HEK293T (cell line): Measurements from ENCODE around the gene ACTRT2.

Experiments used
- CTCF ChIA-PET: fragments of 350-600 bp; formaldehyde crosslinking; extraction: SDS; loops from one replicate; lab custom pipeline; 2021; ENCODE audit warnings: antibody characterized with exemption, inconsistent platforms; lab: Yijun Ruan, JAX
- POLR2A ChIA-PET: fragments of 350-600 bp; formaldehyde crosslinking; extraction: SDS; loops from one replicate; lab custom pipeline; 2020; ENCODE audit warnings: antibody characterized with exemption, inconsistent platforms; lab: Yijun Ruan, JAX
- DNase-seq: peaks from one replicate; pipeline ENCODE4 v3.0.0; 2012; ENCODE audit warnings: mixed read lengths; ENCODE audit errors: extremely low spot score
- ARNT ChIP-seq: fragments of 450-650 bp; IDR thresholded peaks from 2 replicates; pipeline ENCODE4 v1.6.1; 2017; ENCODE audit warnings: mild to moderate bottlenecking
- BHLHE40 ChIP-seq: fragments of 450-650 bp; IDR thresholded peaks from 2 replicates; pipeline ENCODE4 v1.6.1; 2016; ENCODE audit warnings: mild to moderate bottlenecking, moderate library complexity, borderline replicate concordance
- CTBP1 ChIP-seq: fragments of 450-650 bp; IDR thresholded peaks from 2 replicates; pipeline ENCODE4 v1.6.1; 2016; ENCODE audit warnings: borderline replicate concordance
- ELF4 ChIP-seq: fragments of 450-650 bp; IDR thresholded peaks from 2 replicates; pipeline ENCODE4 v1.6.1; 2017; ENCODE audit warnings: antibody characterized with exemption
- FOXA1 ChIP-seq: fragments of 450-650 bp; IDR thresholded peaks from 2 replicates; pipeline ENCODE4 v1.6.1; 2016; ENCODE audit warnings: mild to moderate bottlenecking
- FOXK2 ChIP-seq: fragments of 450-650 bp; IDR thresholded peaks from 2 replicates; pipeline ENCODE4 v1.6.1; 2016; ENCODE audit warnings: mild to moderate bottlenecking
- FOXM1 ChIP-seq: fragments of 450-650 bp; IDR thresholded peaks from 2 replicates; pipeline ENCODE4 v1.6.1; 2017; ENCODE audit warnings: mild to moderate bottlenecking, borderline replicate concordance
- HDGF ChIP-seq: fragments of 450-650 bp; IDR thresholded peaks from 2 replicates; pipeline ENCODE4 v1.6.1; 2017; ENCODE audit warnings: antibody characterized with exemption, borderline replicate concordance
- L3MBTL2 ChIP-seq: fragments of 450-650 bp; conservative IDR thresholded peaks from 2 replicates; pipeline ENCODE4 v1.6.1; 2016; ENCODE audit warnings: mild to moderate bottlenecking
- LEF1 ChIP-seq: fragments of 450-650 bp; IDR thresholded peaks from 2 replicates; pipeline ENCODE4 v1.6.1; 2017; ENCODE audit warnings: mild to moderate bottlenecking, borderline replicate concordance
- NFRKB ChIP-seq: fragments of 450-650 bp; IDR thresholded peaks from 2 replicates; pipeline ENCODE4 v1.6.1; 2016; ENCODE audit warnings: mild to moderate bottlenecking, moderate library complexity
- PKNOX1 ChIP-seq: fragments of 450-650 bp; IDR thresholded peaks from 2 replicates; pipeline ENCODE4 v1.6.1; 2016
- SP1 ChIP-seq: fragments of 450-650 bp; IDR thresholded peaks from 2 replicates; pipeline ENCODE4 v1.6.1; 2017
- SUZ12 ChIP-seq: fragments of 450-650 bp; IDR thresholded peaks from 2 replicates; pipeline ENCODE4 v1.6.1; 2016; ENCODE audit warnings: mild to moderate bottlenecking
- TARDBP ChIP-seq: fragments of 450-650 bp; IDR thresholded peaks from 2 replicates; pipeline ENCODE4 v1.6.1; 2016
- ZNF384 ChIP-seq: fragments of 450-650 bp; IDR thresholded peaks from 2 replicates; pipeline ENCODE4 v1.6.1; 2016

The ACTRT2 gene

GRCh38 chr1:3067301-3067670 is 46.0 kb downstream of the ACTRT2 start:
- DNase-seq: no peak
- TF ChIP-seq NFRKB: no peak
- no peak for TF ChIP-seq FOXM1
- no peak for TF ChIP-seq SUZ12
- TF ChIP-seq PKNOX1: no peak
- no peak for TF ChIP-seq LEF1
- TF ChIP-seq HDGF: no peak
- TF ChIP-seq FOXA1: no peak
- no peak for TF ChIP-seq CTBP1
- no peak for TF ChIP-seq ARNT
- no peak for TF ChIP-seq FOXK2
- no peak for TF ChIP-seq TARDBP
- no peak for TF ChIP-seq ELF4
- ChIA-PET POLR2A (no interaction called here), CTCF (no interaction called here)

GRCh38 chr1:3067671-3068563 is 46.6 kb downstream of the ACTRT2 start:
- POLR2A ChIA-PET: no interaction called here
- CTCF ChIA-PET: no interaction called here
- no peak for TF ChIP-seq L3MBTL2
- no peak for TF ChIP-seq TARDBP
- TF ChIP-seq NFRKB: no peak
- no peak for TF ChIP-seq BHLHE40
- no peak for TF ChIP-seq LEF1
- TF ChIP-seq FOXM1: no peak
- TF ChIP-seq SUZ12: no peak
- no peak for TF ChIP-seq ARNT
- TF ChIP-seq FOXK2: no peak
- DNase-seq: peak; percentile 38

DNA sequence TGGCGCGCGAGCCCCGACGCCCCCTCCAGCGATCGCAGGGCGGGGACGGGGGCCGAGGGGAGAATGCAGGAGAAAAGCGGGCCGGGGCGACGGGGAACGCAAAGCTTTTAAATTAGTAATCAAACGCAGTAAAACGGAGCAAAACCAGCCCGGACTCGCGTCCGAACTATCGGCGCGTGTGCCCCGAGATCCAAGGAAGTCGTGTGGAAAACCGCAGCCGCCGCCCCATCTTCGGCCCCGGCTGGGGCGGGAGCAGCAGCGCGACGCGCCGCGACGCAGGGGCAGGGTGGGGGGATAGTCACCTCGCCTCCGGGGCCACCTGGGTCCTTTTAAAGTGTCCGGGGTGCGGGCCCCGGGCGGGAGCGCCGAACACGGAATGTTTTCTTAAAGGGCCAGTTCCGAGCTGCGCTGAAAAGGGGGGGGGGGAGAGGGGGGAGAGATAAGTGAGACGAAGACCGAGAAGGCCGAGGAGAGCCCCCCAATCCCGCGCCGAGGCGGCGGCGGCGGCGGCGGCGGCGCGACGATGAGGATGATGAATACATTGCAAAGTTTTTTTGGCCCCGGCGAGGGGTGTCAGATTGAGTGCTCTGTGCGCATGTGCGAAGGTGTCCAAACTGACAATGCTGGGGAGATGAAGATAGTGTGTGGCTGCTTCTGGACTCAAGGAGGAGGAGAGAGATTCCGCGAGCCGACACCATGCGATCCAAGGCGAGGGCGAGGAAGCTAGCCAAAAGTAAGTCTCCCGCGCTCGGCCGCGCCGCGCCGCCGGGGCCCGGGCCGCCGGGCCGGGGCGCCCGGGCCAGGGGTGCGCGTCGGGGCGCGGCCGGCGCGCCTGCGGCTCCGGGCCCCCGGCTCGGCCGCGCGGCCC is 47.5 kb downstream of the ACTRT2 start, which contains the start of gene PRDM16:
Gene PRDM16, plus strand, starts transcription at position 640 of the 868 bp plus-strand sequence. Its CDS starts 57 bp downstream, at position 697.
- TF ChIP-seq SUZ12 (no peak), PKNOX1 (no peak), L3MBTL2 (peak; percentile 54)
- ChIA-PET CTCF (no interaction called here), POLR2A (interaction anchor here (0.6 kb wide), 1 partner anchor 118 kb away, joined by 3 read pairs; no protein-coding TSS in a partner anchor)
- peak; percentile 67 for DNase-seq

- DNase-seq: peak; percentile 62
- TF ChIP-seq ZNF384: no peak
- no peak for TF ChIP-seq SP1
- TF ChIP-seq SUZ12: no peak
- no peak for TF ChIP-seq BHLHE40
- no peak for TF ChIP-seq L3MBTL2
- TF ChIP-seq FOXM1: no peak
- TF ChIP-seq ARNT: no peak
- TF ChIP-seq FOXK2: no peak
- no peak for TF ChIP-seq CTBP1
- no peak for TF ChIP-seq LEF1
- TF ChIP-seq ELF4: no peak
- no peak for TF ChIP-seq PKNOX1
- no peak for TF ChIP-seq FOXA1
- no peak for TF ChIP-seq NFRKB
- no peak for TF ChIP-seq HDGF
These were observed 48.4 kb downstream of the ACTRT2 start for GRCh38 chr1:3069491-3070308.

DNA sequence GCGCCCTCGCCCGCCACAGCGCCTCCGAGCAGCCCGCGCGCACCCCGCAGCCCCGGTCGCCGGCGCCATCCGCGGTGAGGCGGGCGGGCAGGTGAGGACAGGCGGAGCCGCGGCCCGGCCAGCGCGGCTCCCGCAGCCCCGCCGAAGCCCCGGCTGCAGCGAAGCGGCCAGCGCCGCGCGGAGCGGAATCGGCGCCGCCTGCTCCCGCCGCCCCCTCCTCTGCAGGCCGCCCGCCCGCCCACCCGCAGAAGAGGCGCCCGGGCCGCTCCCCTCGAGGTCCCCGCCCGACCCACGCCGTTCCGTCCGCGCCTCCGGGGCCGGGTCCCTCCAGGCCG is 49.0 kb downstream of the ACTRT2 start:
- peak; percentile 39 for DNase-seq
- no peak for TF ChIP-seq CTBP1
- TF ChIP-seq LEF1: no peak
- no peak for TF ChIP-seq BHLHE40
- TF ChIP-seq SP1: no peak
- TF ChIP-seq ELF4: no peak
- TF ChIP-seq NFRKB: no peak
- TF ChIP-seq ZNF384: no peak
- TF ChIP-seq TARDBP: no peak
- TF ChIP-seq L3MBTL2: no peak
- no peak for TF ChIP-seq PKNOX1
- ChIA-PET POLR2A (no interaction called here), CTCF (no interaction called here)

More at GRCh38 chr1:3069491-3070308, 48.4 kb downstream of the ACTRT2 start:
- POLR2A ChIA-PET: no interaction called here
- CTCF ChIA-PET: no interaction called here
